GM08714 (cell line): ENCODE data around the gene PPP1R2C.

Source experiments
- H3K4me3 ChIP-seq: fragments of 200-500 bp; sonication (Bioruptor generic); 2 replicates; pipeline ENCODE4 v1.5.1; 2014; ENCODE audit warnings: mild to moderate bottlenecking, low read length, inconsistent platforms
- ZNF274 ChIP-seq: IDR thresholded peaks from 2 replicates; pipeline ENCODE4 v1.6.1; 2012; ENCODE audit warnings: mild to moderate bottlenecking, low read depth, low read length

Gene PPP1R2C

GRCh38 chrX:42732506-42732905 lies 45.5 kb downstream of the PPP1R2C start:
- TF ChIP-seq ZNF274 = no peak
- H3K4me3 ChIP-seq = no peak overlapping the region
